GM12872 (cell line): ENCODE results near the gene MT1M.

Experiments
- CTCF ChIP-seq: IDR thresholded peaks from 3 replicates; pipeline ENCODE4 v1.5.1; 2011; ENCODE audit warnings: low read depth, mild to moderate bottlenecking, low read length, moderate library complexity; ENCODE audit not compliant: insufficient read depth

MT1M gene

GRCh38 chr16:56593573-56594291, 38.7 kb upstream of the MT1M start:
- TF ChIP-seq CTCF, result no peak

GRCh38 chr16:56594292-56594619, 38.2 kb upstream of the MT1M start:
- no peak for TF ChIP-seq CTCF

- peak; percentile 78 for TF ChIP-seq CTCF
Measured at GRCh38 chr16:56600398-56600999, 32.0 kb upstream of the MT1M start.

GRCh38 chr16:56601325-56601724, 31.1 kb upstream of the MT1M start:
- no peak for TF ChIP-seq CTCF

GRCh38 chr16:56603589-56603988, 28.9 kb upstream of the MT1M start:
- TF ChIP-seq CTCF, result peak; percentile 33; the same call in 1 of the 3 replicates

- TF ChIP-seq CTCF, result no peak
Measured at GRCh38 chr16:56604966-56605365, 27.5 kb upstream of the MT1M start.

- TF ChIP-seq CTCF, result no peak
Measured at GRCh38 chr16:56605475-56605874, 27.0 kb upstream of the MT1M start.
